ENCODE results near the gene COL6A5.

DNA sequence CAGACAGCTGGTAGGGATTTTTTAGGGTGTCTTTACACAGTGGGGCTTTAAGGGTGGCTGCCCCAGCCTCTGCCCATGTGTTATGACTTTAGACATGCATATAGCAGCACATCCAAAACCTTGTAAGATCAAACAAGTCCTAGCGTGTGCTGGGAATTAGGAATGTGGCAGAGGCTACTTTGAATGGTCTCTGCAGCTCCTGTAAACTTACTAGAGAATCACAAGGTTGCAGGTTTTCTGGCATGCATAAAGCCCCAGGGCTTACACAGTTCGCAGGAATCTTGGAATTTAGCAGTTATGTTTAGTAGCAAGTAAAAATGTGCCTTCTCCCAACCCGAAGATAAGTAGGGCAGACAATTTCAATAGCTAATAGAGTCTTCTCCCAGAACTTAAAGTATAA is 124.7 kb downstream of the COL6A5 start:
- TF ChIP-seq, protein P1, sequence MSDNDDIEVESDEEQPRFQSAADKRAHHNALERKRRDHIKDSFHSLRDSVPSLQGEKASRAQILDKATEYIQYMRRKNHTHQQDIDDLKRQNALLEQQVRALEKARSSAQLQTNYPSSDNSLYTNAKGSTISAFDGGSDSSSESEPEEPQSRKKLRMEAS (IDR thresholded peaks at IDR 0.05): no peak
- no peak for TF ChIP-seq ZC3H11A (IDR thresholded peaks at IDR 0.05)
- TF ChIP-seq SMC3 (IDR thresholded peaks at IDR 0.05): no peak
- TF ChIP-seq, protein P2, sequence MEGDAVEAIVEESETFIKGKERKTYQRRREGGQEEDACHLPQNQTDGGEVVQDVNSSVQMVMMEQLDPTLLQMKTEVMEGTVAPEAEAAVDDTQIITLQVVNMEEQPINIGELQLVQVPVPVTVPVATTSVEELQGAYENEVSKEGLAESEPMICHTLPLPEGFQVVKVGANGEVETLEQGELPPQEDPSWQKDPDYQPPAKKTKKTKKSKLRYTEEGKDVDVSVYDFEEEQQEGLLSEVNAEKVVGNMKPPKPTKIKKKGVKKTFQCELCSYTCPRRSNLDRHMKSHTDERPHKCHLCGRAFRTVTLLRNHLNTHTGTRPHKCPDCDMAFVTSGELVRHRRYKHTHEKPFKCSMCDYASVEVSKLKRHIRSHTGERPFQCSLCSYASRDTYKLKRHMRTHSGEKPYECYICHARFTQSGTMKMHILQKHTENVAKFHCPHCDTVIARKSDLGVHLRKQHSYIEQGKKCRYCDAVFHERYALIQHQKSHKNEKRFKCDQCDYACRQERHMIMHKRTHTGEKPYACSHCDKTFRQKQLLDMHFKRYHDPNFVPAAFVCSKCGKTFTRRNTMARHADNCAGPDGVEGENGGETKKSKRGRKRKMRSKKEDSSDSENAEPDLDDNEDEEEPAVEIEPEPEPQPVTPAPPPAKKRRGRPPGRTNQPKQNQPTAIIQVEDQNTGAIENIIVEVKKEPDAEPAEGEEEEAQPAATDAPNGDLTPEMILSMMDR (IDR thresholded peaks at IDR 0.05): no peak
- TF ChIP-seq CHD2 (IDR thresholded peaks at IDR 0.05; ENCODE audit: low read length, partially characterized antibody): no peak
- TF ChIP-seq, protein P3, sequence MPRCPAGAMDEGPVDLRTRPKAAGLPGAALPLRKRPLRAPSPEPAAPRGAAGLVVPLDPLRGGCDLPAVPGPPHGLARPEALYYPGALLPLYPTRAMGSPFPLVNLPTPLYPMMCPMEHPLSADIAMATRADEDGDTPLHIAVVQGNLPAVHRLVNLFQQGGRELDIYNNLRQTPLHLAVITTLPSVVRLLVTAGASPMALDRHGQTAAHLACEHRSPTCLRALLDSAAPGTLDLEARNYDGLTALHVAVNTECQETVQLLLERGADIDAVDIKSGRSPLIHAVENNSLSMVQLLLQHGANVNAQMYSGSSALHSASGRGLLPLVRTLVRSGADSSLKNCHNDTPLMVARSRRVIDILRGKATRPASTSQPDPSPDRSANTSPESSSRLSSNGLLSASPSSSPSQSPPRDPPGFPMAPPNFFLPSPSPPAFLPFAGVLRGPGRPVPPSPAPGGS (IDR thresholded peaks at IDR 0.05): no peak
- TF ChIP-seq HOXA7 (CRISPR knock-in tag; IDR thresholded peaks at IDR 0.05): no peak
- no peak for TF ChIP-seq MAFK (IDR thresholded peaks at IDR 0.05; ENCODE audit: partially characterized antibody)
- TF ChIP-seq, protein P4, sequence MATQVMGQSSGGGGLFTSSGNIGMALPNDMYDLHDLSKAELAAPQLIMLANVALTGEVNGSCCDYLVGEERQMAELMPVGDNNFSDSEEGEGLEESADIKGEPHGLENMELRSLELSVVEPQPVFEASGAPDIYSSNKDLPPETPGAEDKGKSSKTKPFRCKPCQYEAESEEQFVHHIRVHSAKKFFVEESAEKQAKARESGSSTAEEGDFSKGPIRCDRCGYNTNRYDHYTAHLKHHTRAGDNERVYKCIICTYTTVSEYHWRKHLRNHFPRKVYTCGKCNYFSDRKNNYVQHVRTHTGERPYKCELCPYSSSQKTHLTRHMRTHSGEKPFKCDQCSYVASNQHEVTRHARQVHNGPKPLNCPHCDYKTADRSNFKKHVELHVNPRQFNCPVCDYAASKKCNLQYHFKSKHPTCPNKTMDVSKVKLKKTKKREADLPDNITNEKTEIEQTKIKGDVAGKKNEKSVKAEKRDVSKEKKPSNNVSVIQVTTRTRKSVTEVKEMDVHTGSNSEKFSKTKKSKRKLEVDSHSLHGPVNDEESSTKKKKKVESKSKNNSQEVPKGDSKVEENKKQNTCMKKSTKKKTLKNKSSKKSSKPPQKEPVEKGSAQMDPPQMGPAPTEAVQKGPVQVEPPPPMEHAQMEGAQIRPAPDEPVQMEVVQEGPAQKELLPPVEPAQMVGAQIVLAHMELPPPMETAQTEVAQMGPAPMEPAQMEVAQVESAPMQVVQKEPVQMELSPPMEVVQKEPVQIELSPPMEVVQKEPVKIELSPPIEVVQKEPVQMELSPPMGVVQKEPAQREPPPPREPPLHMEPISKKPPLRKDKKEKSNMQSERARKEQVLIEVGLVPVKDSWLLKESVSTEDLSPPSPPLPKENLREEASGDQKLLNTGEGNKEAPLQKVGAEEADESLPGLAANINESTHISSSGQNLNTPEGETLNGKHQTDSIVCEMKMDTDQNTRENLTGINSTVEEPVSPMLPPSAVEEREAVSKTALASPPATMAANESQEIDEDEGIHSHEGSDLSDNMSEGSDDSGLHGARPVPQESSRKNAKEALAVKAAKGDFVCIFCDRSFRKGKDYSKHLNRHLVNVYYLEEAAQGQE (IDR thresholded peaks at IDR 0.05): no peak
- no peak for TF ChIP-seq POLR2A (IDR thresholded peaks at IDR 0.05; ENCODE audit: low read length)
- TF ChIP-seq NR3C1 (IDR thresholded peaks at IDR 0.05): no peak
- TF ChIP-seq KDM5A (IDR thresholded peaks at IDR 0.05): no peak

Measured in A549 (cell line).